GM19043 (cell line): Measurements from ENCODE around the gene RAB28.

ENCODE experiments used
- ATAC-seq: cut with Tn5 transposase; IDR thresholded peaks from one replicate; pipeline ENCODE4 v1.9.1; 2021; ENCODE audit warnings: low read depth; ENCODE audit not compliant: unreplicated experiment

The RAB28 gene

DNA sequence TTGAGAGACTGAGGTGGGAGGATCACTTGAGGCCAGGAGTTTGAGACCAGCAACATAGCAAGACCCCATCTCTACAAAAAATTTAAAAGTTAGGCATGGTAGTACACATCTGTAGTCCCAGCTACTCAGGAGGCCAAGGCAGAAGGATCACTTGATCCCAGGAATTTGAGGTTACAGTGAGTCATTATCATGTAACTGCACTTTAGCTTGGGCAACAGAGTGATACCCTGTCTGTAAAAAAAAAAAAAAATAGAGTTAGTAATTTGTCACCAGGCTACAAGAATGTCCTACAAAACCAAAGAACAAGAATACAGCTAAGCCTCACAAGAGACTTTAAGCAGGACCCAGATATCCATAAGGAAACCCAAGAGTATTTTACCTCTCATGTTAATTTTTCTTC is 27.0 kb upstream of the RAB28 start:
- ATAC-seq, result no peak

DNA sequence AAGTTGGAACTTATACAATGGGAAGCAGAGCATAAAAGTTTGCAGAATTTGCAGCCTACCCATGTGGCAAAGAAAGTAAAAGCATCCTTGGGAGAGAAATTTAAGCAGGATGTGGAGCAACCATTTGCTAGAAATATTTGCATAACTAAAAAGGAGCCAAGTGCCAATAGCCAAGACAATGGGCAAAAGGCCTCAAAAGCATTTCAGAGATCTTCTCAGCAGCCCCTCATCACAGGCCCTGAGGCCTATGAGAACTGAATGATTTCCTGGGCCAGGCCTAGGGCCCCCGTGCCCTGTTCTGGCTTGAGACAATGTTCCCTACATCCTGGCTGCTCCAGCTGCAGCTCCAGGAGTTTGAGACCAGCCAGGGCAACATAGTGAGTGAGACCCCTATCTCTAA is 25.3 kb upstream of the RAB28 start:
- no peak for ATAC-seq

DNA sequence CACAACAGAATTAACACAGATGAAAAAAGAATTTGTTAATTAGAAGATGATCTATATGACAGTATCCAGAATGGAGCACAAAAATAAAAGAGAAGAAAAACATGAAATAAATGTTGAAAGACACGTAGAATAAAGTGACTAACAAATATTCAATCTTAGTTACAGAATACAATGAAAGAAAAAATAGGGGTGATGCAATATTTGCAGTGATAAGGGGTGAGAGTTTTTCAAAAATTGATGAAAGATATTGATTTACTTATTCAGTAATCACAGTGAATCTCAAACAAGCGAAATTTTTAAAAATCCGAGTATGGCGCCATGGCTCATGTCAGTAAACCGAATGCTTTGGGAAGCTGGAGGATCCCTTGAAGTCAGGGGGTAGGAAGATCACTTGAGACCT is 20.2 kb upstream of the RAB28 start:
- ATAC-seq, result no peak

DNA sequence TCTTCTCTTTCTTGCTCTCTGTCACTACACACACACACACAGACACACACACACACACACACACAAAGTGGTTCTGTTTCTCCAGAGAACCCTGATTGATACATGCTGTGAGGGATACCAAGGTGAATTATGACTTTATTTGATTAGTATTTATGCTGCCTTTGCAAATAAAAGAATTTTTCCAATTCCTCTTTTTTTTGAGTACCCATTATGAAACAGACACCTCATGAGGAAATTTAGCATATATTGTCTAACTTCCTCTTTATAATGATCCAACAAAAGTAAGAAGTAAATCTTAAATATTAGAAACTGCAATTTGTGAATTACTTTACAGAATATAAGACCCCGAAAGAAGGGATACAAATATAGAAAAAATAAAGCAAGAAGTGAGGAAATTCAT is 14.3 kb upstream of the RAB28 start:
- no peak for ATAC-seq

DNA sequence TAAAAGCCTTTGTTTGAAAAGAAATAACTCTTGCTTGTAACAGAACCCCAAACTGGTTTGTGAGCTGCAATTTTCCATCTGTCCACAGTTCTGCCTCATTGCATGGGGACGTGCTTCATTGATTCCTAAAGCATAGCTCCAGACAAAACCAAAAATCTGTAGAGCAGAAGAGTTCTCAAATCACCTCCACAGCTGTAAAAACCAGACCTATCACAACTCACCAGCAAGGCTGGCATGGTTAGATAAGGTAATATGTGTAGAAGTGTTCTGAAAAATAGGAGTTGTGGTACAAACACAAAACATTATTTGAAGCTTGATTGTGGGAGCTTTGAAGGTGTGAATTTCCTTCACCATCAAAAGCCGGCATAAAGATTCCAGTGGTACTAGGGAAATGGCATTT is 12.5 kb upstream of the RAB28 start:
- no peak for ATAC-seq

DNA sequence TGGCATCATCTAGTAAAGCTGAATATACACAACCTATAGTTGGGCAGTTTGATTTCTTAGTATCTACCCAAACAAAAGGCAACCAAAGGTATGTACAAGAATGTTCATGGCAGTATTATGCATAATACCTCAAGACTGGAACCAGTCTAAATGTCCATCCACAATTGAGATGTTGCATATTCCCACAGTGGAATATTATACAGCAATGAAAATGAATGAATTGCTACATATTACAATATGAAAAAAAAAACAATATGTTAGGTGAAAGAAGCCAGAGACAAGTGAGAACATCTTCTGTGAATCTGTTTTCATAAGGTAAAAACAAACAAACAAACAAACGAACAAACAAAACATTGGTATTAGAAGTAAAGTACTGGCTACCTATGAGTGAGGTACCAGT is 11.6 kb upstream of the RAB28 start:
- ATAC-seq, result no peak

DNA sequence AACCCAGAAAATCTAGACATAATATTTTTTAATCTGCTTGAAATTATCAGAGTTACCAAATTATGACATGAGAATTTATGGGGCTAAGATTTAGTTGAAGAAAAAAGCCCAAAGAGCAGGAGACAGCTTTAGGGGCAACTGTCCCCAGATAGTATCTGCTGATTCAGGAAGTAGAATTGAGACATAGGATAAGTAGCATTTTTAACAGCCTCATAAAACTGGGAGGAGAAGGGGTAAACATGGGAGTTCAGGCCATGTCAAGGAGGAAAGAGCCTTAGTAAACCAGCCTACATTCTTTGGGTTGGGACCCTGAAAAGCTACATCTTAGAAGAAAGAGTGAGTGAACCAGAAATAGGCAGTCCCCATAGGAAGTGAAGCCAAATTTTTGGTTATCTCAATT is 9.7 kb upstream of the RAB28 start:
- no peak for ATAC-seq

DNA sequence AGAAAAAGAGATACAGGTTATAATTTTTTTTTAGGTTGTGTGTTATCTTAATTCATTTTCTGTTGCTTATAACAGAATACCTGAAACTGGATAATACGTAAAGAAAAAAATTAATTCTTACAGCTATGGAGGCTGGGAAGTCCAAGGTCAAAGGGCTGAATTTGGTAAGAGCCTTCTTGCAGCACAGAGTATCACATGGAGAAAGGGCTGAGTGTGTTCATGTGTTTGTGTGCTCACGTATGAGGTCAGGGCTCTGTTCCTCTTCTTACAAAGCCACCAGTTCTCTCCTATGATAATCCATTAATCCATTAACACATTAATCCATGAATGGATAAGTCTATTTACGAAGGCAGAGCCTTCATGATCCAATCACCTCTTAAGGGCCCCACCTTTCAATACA is 8.6 kb upstream of the RAB28 start:
- ATAC-seq, result no peak

DNA sequence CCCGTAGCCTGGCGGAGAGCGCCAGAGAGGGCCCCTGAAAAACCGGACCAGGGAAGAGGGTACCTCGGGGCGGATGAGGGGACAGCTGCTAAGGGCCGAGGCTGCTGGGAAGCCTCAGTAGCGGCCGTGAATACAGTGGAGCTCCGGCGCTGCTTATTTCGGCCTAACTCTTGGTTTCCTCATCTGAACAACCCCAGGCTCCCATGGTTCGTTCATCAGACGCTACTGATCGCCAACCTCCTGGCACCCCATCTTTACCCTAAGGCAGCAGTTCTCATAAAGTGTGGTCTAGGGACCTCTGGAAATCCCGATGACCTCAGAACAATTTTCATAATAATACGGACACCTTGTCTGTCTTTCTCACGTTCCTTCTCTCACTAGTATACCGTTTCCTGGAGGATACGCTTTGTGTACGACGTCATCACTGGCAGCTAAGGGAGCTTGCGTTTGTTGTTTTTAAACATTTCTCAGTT is 645 bp upstream of the RAB28 start:
- peak; percentile 26 for ATAC-seq

DNA sequence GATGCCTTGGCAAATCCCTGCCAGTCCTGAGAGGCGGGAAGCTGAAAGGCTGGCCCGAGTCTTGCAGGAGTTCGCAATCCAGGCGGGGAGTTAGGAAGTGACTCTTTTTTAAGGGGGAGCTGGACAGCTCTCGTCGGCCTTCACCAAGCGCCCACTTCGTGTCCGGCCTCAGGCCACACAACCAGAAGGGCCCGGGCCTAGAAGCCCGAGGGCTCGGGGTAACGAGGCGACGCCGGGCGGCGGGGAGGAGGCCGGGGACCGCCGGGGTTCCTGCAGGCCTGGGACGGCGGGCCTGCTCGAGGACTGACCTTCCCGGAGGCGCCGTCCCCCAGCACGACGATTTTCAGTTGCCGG is 395 bp downstream of the RAB28 start:
- peak; percentile 14 for ATAC-seq

DNA sequence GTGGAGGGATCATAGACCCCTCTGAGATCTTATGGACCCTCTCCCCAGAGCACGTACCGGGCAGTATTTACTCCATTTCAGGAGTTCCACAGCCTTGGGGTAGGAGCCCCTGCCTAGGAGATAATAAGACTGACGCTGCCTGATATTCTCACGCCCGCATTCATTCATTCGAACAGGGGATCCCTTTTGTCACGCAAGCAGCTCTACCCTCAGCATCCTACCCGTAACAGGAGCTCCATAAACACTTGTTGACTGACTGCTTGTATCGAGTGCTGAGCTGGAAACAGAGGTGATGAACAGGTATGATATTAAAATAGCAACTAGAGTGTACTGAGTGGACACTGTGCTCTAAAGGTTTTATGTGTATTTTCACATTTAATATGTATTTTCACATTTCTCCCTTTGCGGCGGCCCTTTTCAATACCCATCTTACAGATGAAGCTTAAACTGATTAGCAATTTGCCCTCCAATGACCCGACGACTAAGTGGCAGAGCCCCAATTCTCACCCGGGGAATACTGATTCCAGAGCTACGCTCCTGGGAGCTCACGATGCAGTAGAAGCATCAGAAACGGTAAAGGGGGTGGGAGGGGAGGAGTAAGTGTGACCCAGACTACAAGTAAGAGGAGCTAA is 888 bp downstream of the RAB28 start:
- peak; percentile 1 for ATAC-seq

DNA sequence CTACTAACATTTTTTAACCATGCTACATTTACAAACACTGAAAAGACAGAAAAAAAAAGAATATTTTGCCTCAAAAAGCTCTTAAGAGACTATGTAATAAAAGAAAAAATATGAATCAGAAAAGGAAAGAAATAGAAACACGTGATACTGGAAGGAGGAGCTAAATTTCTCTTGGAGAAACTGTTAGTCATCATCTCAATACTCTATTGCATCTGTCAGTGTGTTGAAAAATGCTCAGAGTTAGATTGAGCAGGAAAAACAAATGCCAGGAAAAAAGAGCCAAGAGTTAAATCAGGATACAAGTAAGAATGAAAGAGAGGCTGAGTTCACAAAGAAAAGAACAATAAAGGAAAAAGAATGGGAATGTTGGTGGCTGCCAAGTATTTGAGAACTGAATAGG is 2.6 kb downstream of the RAB28 start:
- ATAC-seq, result no peak

DNA sequence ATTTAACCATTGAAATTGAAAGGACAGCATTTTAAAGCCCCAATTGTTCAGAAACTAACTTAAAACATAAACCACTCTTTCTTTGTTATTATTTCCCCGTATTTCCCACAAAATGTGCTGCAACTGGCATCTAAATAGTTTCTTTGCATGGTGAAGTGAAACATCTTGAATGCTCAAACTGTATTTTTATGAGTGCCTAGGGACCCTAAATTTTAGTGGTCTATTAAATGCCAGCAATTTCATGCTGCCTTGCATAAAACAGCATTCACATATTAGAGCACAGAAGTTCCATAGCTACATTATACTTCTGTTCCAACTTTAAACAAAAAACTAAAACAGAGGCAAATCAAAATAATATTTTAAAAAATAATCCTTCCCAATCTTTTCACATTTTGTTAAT is 5.4 kb downstream of the RAB28 start:
- no peak for ATAC-seq

DNA sequence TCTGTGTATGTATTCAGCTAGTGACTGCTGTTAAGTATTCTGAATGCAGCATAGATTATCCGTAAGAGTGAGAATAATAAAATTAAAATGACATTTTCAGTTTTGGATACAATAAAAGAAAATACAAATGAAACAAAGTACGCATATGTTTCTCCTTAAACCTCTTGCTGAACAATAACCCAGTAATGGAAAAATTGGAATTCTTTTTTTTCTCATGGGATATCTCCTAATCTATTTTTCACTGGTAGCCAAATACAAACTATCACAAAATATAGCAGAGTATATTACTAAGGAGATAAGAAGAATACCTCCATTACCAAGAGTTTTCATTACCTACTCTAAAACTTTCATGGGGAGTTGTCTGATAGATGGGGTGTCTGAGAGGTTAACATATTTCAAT is 6.0 kb downstream of the RAB28 start:
- no peak for ATAC-seq

DNA sequence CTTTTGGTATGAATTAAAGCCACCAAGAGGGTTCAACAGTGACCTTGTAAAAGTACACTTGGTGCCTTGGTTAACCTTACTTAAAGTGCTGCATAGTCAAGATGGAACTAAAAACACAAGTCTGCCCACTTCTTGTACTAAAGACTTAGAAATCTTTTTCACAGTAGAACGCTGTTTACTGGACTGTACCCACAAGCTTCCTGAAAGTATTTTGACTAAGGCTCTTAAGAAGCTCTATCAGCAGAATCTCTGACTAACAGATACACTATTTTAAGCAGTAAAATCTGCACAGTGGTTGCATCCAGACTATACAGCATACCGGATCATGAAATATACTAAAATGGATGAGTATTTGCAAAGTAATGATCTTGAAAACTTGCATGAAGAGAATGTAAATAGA is 7.2 kb downstream of the RAB28 start:
- no peak for ATAC-seq

DNA sequence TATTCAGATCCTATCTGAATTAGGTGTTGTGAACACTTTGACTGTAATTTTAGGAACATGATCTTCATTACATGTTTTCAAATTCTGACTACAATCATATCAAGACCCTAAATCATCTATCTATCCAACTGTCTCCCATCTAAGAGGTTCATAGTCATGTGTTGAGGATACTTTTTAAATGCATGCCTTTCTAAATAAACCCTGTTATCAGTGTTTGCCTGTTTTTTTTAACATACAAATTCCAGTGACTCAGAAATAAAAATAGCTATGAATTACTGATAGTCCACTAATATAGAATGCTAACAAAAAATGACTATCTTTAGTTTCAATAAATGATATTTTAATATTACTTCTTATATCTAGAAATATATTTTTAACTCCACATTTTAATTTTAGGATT is 8.0 kb downstream of the RAB28 start:
- no peak for ATAC-seq

DNA sequence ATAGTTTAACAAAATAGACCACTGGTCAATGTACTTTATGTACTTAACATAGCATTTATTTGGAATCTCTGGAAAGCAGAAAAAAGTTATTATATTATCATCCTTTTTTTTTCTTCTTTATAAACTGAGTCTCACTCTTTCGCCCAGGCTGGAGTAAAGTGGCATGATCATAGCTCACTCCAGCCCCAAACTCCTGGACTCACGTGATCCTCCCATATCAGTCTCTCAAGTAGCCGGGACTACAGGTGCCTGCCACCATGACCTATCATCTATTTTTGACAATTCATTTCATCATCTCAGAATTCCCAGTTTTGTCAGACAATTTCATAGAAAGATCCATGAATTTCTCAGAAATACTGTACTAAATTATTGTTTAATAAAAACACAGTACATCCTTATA is 12.7 kb downstream of the RAB28 start:
- no peak for ATAC-seq

DNA sequence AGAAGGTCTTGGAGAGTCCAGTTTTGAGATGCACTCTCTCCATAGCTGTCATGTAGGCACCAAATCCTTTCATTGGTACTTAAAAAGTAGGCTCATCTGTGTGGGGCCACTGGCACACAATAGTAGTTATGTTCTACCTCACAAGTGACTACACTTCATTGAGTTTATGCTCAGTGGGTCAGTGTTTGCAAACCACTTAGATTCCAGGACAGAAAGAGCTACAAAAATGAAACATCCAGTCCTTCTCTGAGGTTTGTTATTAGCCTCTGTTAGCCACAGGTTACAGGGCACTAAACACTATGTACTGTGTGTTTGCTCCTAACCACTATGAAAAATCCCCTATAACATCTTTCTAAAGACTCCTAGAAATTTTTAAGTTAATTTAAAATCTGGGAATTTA is 13.8 kb downstream of the RAB28 start:
- peak; percentile 66 for ATAC-seq

DNA sequence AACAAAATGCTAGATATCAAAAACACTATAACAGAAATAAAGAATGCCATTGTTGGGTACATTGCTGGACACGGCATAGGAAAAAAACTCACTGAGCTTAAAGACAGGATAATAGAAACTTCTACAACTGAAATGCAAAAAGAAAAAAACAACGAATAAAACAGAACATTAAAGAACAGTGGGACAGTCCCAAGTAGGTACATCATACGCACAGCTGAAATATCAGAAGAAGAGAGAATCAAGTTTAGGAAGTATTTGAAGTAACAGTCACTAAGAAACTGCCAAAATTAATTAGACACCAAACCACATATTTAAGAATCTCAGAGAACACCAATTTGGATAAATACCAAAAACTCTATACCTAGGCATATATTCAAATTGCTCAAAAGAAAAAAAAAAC is 19.2 kb downstream of the RAB28 start:
- ATAC-seq, result no peak

DNA sequence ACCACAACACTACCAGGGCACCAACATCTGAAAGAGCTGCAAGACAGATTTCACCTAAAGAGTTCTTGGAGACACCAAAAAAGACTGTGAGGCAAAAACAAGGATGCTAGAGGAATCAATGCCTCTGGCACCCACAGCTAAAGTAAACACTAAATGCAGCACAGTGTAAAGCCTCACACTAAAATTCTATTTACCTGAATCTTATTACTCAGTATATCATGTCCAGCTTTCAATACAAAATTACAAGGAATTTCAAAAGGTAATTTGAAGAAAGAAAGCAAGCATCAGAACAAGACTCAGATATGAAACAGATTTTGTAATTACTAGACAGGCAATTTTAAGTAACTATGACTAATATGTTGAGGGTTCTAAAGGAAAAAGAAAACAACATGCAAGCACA is 19.6 kb downstream of the RAB28 start:
- ATAC-seq, result no peak

DNA sequence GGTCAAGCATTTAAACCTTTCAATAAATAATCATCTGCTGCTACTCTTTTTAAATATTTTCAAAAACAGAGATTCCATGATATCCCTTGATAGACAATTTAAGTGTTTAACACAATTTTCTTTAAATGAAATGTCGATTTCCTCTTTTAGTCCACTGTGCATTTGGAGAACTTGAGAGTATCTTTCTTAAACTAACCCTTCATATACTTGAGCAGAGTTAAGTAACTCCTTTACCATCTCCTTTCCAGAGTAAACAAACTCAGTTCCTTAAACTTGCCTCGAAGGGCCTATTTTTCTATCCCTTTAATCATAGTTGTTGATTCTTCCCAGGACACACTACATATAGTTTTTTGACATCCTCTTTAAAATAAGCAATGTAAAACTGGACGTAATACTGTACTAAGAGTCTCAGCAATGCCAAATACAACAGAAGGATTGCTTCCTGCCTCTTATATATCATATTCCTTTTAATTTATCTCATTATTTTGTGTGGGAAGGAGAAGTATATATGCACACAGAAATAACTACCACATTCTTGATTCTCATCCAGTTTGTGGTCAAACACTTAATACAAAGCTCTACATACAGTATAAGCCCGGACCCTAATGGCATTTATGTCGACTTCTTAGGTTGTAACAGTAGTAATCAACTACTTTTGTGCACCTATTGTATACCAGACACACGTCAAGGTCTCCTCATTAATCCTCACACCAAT is 22.8 kb downstream of the RAB28 start:
- ATAC-seq, result no peak

DNA sequence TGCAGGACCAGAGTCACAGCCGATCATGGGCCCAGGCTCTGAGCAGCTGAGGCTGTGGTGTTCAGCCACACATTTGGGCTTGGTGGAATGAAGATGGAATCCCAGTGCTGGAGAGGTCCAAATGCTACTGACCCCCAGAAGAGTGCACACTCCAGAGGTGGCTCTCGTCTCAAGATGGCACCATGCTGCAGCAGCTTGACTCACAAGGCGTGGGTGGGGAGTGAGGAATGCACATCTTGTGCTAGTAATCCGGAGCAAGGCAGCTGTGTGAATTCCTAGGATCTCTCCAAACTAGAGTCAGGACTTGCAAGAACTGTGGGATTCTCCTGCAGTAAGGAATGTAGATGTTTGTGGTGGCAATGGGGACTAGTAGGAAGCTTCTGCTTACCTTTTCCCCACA is 28.7 kb downstream of the RAB28 start:
- no peak for ATAC-seq

DNA sequence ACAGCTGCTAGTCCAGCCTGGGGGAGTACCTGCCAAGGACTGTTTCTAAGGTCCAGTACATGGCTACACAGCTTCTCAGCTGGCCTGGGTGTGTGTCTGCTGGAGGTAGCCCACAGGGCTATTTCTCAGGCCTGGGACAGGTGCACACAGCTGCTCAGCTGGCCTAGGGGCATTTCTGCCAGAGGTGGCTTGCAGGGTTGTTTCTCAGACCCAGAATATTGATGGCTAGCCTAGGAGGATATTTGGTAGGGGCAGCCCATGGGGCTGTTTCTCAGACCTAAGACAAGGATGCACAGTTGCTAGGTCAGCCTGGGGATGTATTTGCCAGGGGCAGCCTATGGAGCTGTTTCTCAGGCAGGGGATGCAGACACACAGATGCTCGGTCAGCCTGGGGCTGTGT is 29.4 kb downstream of the RAB28 start:
- ATAC-seq, result no peak
